Caco-2 (cell line): Measurements from ENCODE around the gene NLRP1. TPM values are rescaled to one million over a fixed set of nuclear protein-coding genes. Genes with fewer than 3 reads are reported as not detected.

Experiments
- BruUV-seq: library from RNA; stranded (reverse); fragments of 400-500 nt; replicated peaks from 2 replicates; lab custom pipeline; 2021; lab: Mats Ljungman, UMichigan
- CTCF ChIA-PET: fragments of 300-600 bp; sonication (Branson Sonifier 250); formaldehyde crosslinking; loops from one replicate; lab custom pipeline; 2022; ENCODE audit warnings: antibody characterized with exemption; lab: Charles Lee
- POLR2A ChIA-PET: fragments of 300-600 bp; sonication (Branson Sonifier 250); formaldehyde crosslinking; loops from one replicate; lab custom pipeline; 2022; ENCODE audit warnings: antibody characterized with exemption; lab: Charles Lee
- DNase-seq, 2 experiments: peaks; one replicate each; pipeline versions ENCODE4 v3.0.0 to v3.0.0-alpha.2; 2020 to 2022
- H3K27me3 ChIP-seq: replicated peaks from 2 replicates; pipeline ENCODE4 v1.6.0; 2011; ENCODE audit warnings: low read length; ENCODE audit not compliant: control insufficient read depth, insufficient read depth
- H3K36me3 ChIP-seq: 2 replicates; pipeline ENCODE4 v1.5.1; 2011; ENCODE audit warnings: low read length; ENCODE audit not compliant: control insufficient read depth, insufficient read depth
- H3K4me1 ChIP-seq: fragments of 250-450 bp; sonication (Bioruptor Pico); 2 replicates; pipeline ENCODE4 v1.5.1; 2020; ENCODE audit warnings: mild to moderate bottlenecking
- H3K4me3 ChIP-seq: 2 replicates; pipeline ENCODE4 v1.5.1; 2011; ENCODE audit warnings: low read depth, mild to moderate bottlenecking, control low read depth, low read length
- H3K9me3 ChIP-seq: fragments of 250-450 bp; sonication (Bioruptor Pico); 2 replicates; pipeline ENCODE4 v1.5.1; 2020; ENCODE audit warnings: mild to moderate bottlenecking, moderate library complexity
- H3K27ac Mint-ChIP-seq: one replicate; pipeline ENCODE4 v1.8.0; 2022; ENCODE audit warnings: mixed read lengths; ENCODE audit not compliant: unreplicated experiment
- H3K27me3 Mint-ChIP-seq: one replicate; pipeline ENCODE4 v1.8.0; 2022; ENCODE audit warnings: mixed read lengths; ENCODE audit not compliant: insufficient read depth, unreplicated experiment
- H3K36me3 Mint-ChIP-seq: one replicate; pipeline ENCODE4 v1.8.0; 2022; ENCODE audit warnings: mild to moderate bottlenecking, mixed read lengths; ENCODE audit not compliant: insufficient read depth, unreplicated experiment
- H3K4me1 Mint-ChIP-seq: one replicate; pipeline ENCODE4 v1.8.0; 2022; ENCODE audit warnings: low read depth, mixed read lengths; ENCODE audit not compliant: unreplicated experiment
- H3K4me3 Mint-ChIP-seq: one replicate; pipeline ENCODE4 v1.8.0; 2022; ENCODE audit warnings: mild to moderate bottlenecking, moderate library complexity, mixed read lengths; ENCODE audit not compliant: unreplicated experiment
- H3K9me3 Mint-ChIP-seq: one replicate; pipeline ENCODE4 v1.8.0; 2022; ENCODE audit warnings: mixed read lengths; ENCODE audit not compliant: unreplicated experiment
- intact Hi-C: fragments of 100-400 bp; cut with micrococcal nuclease; formaldehyde crosslinking; loops from one replicate; pipeline ENCODE4 v1.10.0; 2022; ENCODE audit not compliant: unreplicated experiment
- total RNA-seq: library from RNA; stranded (reverse); gene quantifications from 2 replicates; pipeline ENCODE4 v1.2.3, GENCODE V29; 2022
- TF ChIP-seq, protein P1 (sequence below), 2 experiments: fragments of 200-600 bp in 1 of 2; IDR thresholded peaks; 1 replicate in 1 of 2; 2 replicates in 1 of 2; pipeline versions ENCODE4 v1.5.1 to v1.8.0; 2011 to 2022; ENCODE audit warnings: antibody characterized with exemption in 1 of 2, control low read depth in 1 of 2, inconsistent platforms in 1 of 2, low read depth in 1 of 2, low read length in 1 of 2, mild to moderate bottlenecking in 1 of 2, moderate library complexity in 1 of 2; ENCODE audit not compliant: insufficient read depth in 1 of 2, severe bottlenecking in 1 of 2, unreplicated experiment in 1 of 2

The NLRP1 gene
- total RNA-seq, 1 experiment from 2014 or later, result 0.09 TPM

DNA sequence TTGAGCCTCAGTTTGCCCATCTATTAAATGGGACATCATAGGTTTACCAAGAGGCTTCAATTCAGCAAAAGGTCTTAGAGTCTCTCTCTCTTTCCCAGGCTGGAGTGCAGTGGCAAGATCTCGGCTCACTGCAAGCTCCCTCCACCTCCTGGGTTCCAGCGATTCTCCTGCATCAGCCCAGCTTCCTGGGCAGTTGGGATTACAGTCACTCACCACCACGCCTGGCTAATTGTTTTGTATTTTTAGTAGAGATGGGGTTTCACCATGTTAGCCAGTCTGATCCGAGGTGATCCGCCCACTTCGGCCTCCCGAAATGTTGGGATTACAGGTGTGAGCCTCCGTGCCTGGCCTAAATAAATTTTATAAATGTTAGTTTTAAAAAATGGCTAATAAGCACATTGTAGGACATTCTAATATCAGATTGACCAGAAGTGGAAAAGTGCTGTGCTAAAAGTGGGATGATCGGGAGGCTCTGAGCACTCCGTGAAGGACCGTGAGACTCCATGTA lies 1.0 kb upstream of the NLRP1 start:
- BruUV-seq, result no TSS peak
- no peaks in the 10 kb centered on the region for H3K9me3 Mint-ChIP-seq
- no peak overlapping the region for H3K4me3 Mint-ChIP-seq
- Histone ChIP-seq H3K27me3 (no peaks in the 10 kb centered on the region), H3K4me1 (no peaks in the 10 kb centered on the region), H3K36me3 (no peaks in the 10 kb centered on the region), H3K4me3 (no peak overlapping the region), H3K9me3 (no peaks in the 10 kb centered on the region)
- TF ChIP-seq, protein P1, sequence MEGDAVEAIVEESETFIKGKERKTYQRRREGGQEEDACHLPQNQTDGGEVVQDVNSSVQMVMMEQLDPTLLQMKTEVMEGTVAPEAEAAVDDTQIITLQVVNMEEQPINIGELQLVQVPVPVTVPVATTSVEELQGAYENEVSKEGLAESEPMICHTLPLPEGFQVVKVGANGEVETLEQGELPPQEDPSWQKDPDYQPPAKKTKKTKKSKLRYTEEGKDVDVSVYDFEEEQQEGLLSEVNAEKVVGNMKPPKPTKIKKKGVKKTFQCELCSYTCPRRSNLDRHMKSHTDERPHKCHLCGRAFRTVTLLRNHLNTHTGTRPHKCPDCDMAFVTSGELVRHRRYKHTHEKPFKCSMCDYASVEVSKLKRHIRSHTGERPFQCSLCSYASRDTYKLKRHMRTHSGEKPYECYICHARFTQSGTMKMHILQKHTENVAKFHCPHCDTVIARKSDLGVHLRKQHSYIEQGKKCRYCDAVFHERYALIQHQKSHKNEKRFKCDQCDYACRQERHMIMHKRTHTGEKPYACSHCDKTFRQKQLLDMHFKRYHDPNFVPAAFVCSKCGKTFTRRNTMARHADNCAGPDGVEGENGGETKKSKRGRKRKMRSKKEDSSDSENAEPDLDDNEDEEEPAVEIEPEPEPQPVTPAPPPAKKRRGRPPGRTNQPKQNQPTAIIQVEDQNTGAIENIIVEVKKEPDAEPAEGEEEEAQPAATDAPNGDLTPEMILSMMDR (IDR thresholded peaks at IDR 0.05; ENCODE audit: insufficient read depth in 1 of 2, low read depth in 1 of 2, low read length in 1 of 2, severe bottlenecking in 1 of 2, unreplicated experiment in 1 of 2), result no peak
- no peaks in the 10 kb centered on the region for H3K4me1 Mint-ChIP-seq
- ChIA-PET CTCF (no interaction called here), POLR2A (no interaction called here)
- no peak for DNase-seq
- peaks cover 3% of the 10 kb centered on the region for H3K27me3 Mint-ChIP-seq
- no peaks in the 10 kb centered on the region for H3K36me3 Mint-ChIP-seq
- intact Hi-C loops, result loop anchor here (5.0 kb wide), 1 partner anchor 837 kb away; no protein-coding TSS in a partner anchor
- H3K27ac Mint-ChIP-seq, result no peak overlapping the region

DNA sequence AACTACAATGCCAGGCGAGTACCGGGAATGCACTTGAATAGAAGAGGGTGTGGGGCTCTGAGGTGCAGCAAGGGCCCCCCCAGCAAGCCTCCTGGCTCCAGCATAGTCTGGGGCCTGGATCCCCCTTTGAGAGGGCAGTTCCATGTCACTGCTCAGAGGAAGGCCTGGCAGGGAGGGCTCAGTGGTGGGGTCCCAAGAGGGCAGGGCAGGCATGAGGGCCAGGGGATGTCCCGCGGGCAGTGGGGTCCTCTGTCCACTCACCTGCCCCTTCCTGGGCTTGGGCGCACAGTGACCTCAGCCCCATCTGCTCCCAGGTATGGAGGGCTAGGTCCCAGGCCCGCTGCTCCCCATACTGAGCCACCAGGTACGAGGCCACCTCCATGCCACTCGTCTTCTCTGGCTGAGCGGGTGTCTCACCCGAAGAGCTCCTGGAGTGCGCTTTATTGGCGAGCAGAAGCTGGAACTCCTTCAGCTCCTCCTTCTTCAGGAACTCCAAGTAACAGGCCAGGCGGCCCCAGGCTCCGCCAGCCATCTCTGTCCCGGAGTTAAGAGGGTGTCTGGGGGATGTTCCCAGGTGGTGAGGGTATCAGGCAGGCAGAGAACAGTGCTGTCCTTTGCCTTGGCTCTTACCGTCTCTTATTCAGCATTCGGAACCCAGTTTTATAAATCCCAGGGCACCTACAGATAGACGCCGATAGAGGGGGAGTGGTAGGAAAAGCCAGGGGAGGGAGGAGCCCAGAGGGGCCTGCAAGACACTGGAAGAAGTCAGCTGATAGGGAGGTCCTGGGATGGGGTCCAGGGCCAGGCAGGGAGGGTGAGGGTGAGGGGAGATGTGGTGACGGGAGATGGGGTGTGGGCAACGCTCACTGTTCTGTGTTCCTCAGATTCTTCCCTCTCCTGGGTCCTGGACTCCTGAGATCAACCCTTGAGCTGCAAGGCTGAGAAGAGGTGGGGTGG lies 605 bp downstream of the NLRP1 start:
- intact Hi-C loops, result no loop called here
- H3K4me1 Mint-ChIP-seq, result no peaks in the 10 kb centered on the region
- TF ChIP-seq, protein P1 (IDR thresholded peaks at IDR 0.05; ENCODE audit: insufficient read depth in 1 of 2, low read depth in 1 of 2, low read length in 1 of 2, severe bottlenecking in 1 of 2, unreplicated experiment in 1 of 2), result no peak
- POLR2A ChIA-PET, result no interaction called here
- CTCF ChIA-PET, result no interaction called here
- Histone ChIP-seq H3K4me1 (no peaks in the 10 kb centered on the region), H3K9me3 (no peaks in the 10 kb centered on the region), H3K27me3 (no peaks in the 10 kb centered on the region), H3K36me3 (no peaks in the 10 kb centered on the region), H3K4me3 (no peak overlapping the region)
- H3K9me3 Mint-ChIP-seq, result no peaks in the 10 kb centered on the region
- H3K27ac Mint-ChIP-seq, result no peak overlapping the region
- no peak overlapping the region for H3K4me3 Mint-ChIP-seq
- DNase-seq, result no peak
- no TSS peak for BruUV-seq
- no peaks in the 10 kb centered on the region for H3K36me3 Mint-ChIP-seq
- no peaks in the 10 kb centered on the region for H3K27me3 Mint-ChIP-seq

DNA sequence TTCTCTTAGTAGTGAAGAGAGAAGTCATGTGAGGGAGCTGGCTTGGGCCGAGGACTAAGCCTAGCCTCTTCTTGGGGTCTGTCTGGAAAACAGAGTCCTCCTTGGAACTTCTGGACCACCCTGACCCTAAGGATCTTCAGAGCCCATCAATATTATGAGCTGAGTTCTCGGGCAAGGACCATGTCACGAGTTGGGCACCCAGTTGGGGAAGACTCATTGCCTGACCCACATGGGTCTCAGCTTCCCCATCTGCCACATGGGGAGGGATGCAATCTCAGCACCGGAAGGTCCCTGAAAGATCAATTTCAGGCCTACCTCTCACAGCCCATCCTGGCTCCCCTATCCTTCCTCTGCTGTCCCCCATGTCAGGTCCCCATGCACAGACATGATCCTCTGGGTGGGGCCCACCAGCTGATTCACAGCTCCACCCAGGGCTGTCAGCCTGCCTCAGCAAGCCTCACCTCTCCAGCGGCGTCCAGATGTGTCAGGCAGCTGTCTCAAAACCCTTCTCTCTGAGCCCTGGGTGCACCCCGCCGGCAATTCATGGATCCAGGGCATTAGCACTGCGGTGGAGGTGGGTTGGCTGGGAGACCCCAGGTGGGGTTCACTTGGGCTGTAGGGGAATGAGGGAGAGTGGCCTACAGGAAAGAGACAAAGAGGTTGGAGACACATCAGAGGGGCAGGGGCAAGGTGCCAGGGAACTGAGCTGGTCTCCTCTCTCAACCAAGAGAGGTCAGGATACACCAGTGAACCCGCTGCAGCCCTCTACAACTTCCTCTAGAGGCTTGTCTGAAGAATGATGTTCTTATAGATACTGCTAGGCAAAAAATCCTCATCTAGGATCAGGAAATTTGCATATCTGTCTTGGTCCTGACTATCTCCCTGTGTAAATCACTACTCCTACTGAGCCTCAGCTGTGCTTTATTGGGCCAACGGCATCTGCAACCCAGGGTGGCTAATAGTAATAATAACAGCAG lies 1.8 kb downstream of the NLRP1 start:
- ChIA-PET POLR2A (no interaction called here), CTCF (no interaction called here)
- no peaks in the 10 kb centered on the region for H3K27me3 ChIP-seq
- no peak overlapping the region for H3K4me3 ChIP-seq
- H3K4me1 ChIP-seq, result no peaks in the 10 kb centered on the region
- no peaks in the 10 kb centered on the region for H3K9me3 Mint-ChIP-seq
- intact Hi-C loops, result no loop called here
- no peaks in the 10 kb centered on the region for H3K36me3 Mint-ChIP-seq
- TF ChIP-seq, protein P1 (IDR thresholded peaks at IDR 0.05; ENCODE audit: insufficient read depth in 1 of 2, low read depth in 1 of 2, low read length in 1 of 2, severe bottlenecking in 1 of 2, unreplicated experiment in 1 of 2), result no peak
- no peak overlapping the region for H3K4me3 Mint-ChIP-seq
- H3K27ac Mint-ChIP-seq, result no peak overlapping the region
- DNase-seq, result no peak
- no peaks in the 10 kb centered on the region for H3K27me3 Mint-ChIP-seq
- H3K9me3 ChIP-seq, result no peaks in the 10 kb centered on the region
- H3K4me1 Mint-ChIP-seq, result no peaks in the 10 kb centered on the region
- H3K36me3 ChIP-seq, result no peaks in the 10 kb centered on the region
- BruUV-seq, result no TSS peak
